Retinal pigment epithelial cell (primary cell): ENCODE results near the gene MAD1L1.

Experiments used
- DNase-seq: peaks from one replicate; pipeline ENCODE4 v3.0.0-alpha.2; 2010; ENCODE audit warnings: low read depth
- H3K4me3 ChIP-seq: 2 replicates; pipeline ENCODE4 v1.5.1; 2011; ENCODE audit warnings: mild to moderate bottlenecking, low read length, control low read depth, moderate library complexity
- CTCF ChIP-seq: conservative IDR thresholded peaks from 2 replicates; pipeline ENCODE4 v1.5.1; 2011; ENCODE audit warnings: low read depth, low read length, control low read depth, inconsistent platforms

The MAD1L1 gene

GRCh38 chr7:1956141-1956540 lies 276.6 kb downstream of the MAD1L1 start:
- no peak for DNase-seq
- H3K4me3 ChIP-seq: no peak overlapping the region
- TF ChIP-seq CTCF: no peak

DNA sequence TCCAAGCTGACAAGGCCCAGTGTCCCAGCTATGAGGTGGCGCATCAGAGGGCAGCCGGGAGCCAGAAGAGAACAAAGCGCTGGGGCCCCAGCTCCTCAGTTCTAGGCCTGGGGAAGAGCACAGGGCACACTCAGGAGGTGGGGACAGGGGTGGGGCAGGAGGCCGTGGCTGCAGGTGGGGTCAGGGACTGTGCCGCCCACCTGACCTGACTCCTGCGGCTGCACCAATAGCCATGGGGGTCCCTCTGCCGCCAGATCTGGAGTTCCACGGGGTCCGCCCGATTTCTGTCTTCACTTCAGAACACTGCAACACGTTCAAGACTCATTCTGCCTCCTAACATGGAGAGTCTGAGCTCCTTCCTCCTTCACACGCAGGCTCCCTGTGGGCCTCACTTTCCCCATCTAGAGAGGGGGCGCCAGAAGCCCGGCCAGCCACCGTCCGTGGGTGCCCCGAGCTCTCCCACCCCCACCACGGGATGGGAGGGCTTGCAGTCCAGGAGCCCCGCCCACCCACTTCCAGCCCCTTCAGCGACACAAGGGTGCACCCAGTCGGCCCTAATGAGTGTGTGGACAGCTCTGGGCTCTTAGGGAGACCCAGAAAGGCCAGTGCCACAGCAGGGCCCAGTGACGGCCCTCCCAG lies 278.3 kb downstream of the MAD1L1 start:
- DNase-seq: no peak
- no peak overlapping the region for H3K4me3 ChIP-seq
- TF ChIP-seq CTCF: no peak

GRCh38 chr7:1953199-1954190 lies 279.2 kb downstream of the MAD1L1 start:
- no peak overlapping the region for H3K4me3 ChIP-seq
- TF ChIP-seq CTCF: no peak
- no peak for DNase-seq

- no peak for TF ChIP-seq CTCF
- no peak overlapping the region for H3K4me3 ChIP-seq
- DNase-seq: no peak
Observed at GRCh38 chr7:1952781-1953180, 280.0 kb downstream of the MAD1L1 start.

DNA sequence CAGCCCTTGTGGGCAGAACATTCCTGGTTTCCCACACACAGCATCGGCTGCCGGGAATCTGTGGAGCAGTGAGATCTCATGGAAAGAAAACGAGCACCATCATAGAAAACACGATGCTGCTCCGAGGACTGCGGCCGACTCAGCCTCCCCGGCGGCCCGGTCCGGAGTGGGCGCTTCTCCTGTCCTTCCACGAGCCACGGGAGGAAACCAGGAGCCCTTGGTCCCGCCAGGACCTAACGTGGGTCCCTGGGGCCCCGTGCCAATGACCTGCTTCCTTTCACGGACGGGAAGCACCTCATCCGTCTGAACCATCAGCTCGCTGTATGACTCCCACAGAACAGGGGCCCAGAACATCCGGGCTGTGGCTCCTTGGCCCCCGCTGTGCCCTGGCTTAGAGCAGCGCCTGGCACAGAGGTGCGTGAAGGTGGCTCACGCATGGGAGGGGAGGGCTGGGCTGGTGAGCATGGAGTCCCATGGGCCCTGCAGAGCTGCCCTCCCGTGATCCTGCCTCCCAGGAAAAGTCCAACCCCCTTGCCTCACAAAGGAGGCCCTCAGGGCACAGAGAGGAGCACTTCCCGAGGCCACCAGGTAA lies 280.5 kb downstream of the MAD1L1 start:
- no peak for TF ChIP-seq CTCF
- no peak for DNase-seq
- no peak overlapping the region for H3K4me3 ChIP-seq

DNA sequence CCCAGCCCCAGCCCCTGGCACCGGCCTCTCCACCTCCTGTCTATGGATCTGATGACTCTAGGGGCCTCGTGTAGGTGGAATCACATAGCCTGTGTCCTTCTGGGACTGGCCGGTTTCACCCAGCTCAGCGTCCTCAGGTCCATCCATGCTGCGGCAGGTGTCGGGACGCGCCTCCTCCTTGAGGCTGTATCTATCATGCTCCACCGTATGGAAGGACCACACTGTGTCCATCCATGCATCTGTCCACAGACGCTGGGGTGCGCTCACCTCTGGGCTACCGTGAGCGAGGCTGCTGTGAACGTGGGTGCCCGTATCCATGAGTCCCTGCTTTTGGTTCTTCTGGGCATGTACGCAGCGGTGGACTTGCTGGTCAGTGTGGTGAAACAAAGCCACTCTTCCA lies 281.1 kb downstream of the MAD1L1 start:
- no peak for TF ChIP-seq CTCF
- H3K4me3 ChIP-seq: no peak overlapping the region
- DNase-seq: no peak
